ENCODE results near the gene RNF115. TPM values are rescaled to one million over a fixed set of nuclear protein-coding genes. Genes with fewer than 3 reads are reported as not detected.
"Not testable (repeated sequence)": the region's sequence is repeated elsewhere in the genome, so short reads cannot be mapped to it uniquely, and the experiment has no call there.

Gene RNF115
- total RNA-seq, 1 donor from 2014 or later = 15.3 TPM

GRCh38 chr1:145777357-145778145 lies 46.3 kb downstream of the RNF115 start:
- H3K27ac Mint-ChIP-seq (ENCODE audit: unreplicated experiment) = no peak overlapping the region
- peaks cover 16% of the 10 kb centered on the region for H3K79me2 ChIP-seq (ENCODE audit: insufficient read depth, low read length)
- no peak overlapping the region for H3K9ac ChIP-seq (ENCODE audit: low read length)
- H3K4me1 ChIP-seq (ENCODE audit: insufficient read depth, low read length) = peaks cover 4% of the 10 kb centered on the region
- peaks cover 8% of the 10 kb centered on the region for H3K4me1 Mint-ChIP-seq (ENCODE audit: low read depth, unreplicated experiment)
- FAIRE-seq = no peak
- no peak for DNase-seq (ENCODE audit: low read depth)
- no peaks in the 10 kb centered on the region for H3K9me3 ChIP-seq (ENCODE audit: insufficient read depth, low read depth, low read length)
- peaks cover 5% of the 10 kb centered on the region for H3K36me3 Mint-ChIP-seq (ENCODE audit: low read depth, unreplicated experiment)
- no peak overlapping the region for H3K4me2 ChIP-seq (ENCODE audit: low read length)
- no peak overlapping the region for H3K4me3 Mint-ChIP-seq (ENCODE audit: unreplicated experiment)
- H3K4me3 ChIP-seq (ENCODE audit: insufficient read depth, low read depth, low read length) = no peak overlapping the region
- peaks cover 4% of the 10 kb centered on the region for H3K36me3 ChIP-seq (ENCODE audit: insufficient read depth, low read length)
- no peaks in the 10 kb centered on the region for H3K9me3 Mint-ChIP-seq (ENCODE audit: unreplicated experiment)
- no peaks in the 10 kb centered on the region for H3K27me3 ChIP-seq (ENCODE audit: insufficient read depth, low read length)
- no peaks in the 10 kb centered on the region for H4K20me1 ChIP-seq (ENCODE audit: insufficient read depth, low read length)
- H3K27ac ChIP-seq (ENCODE audit: low read depth, low read length) = no peak overlapping the region
- H2AFZ ChIP-seq (ENCODE audit: low read depth, low read length) = no peak overlapping the region
- no peak for TF ChIP-seq CTCF (IDR thresholded peaks at IDR 0.05; ENCODE audit: insufficient read depth, low read depth, low read length)
- no peak for TF ChIP-seq EZH2 (IDR thresholded peaks at IDR 0.05; ENCODE audit: insufficient read depth, low read length)
- H3K27me3 Mint-ChIP-seq (ENCODE audit: low read depth, unreplicated experiment) = no peaks in the 10 kb centered on the region

GRCh38 chr1:145773423-145773822 lies 50.5 kb downstream of the RNF115 start:
- Histone ChIP-seq H3K27me3 (ENCODE audit: insufficient read depth, low read length) (no peaks in the 10 kb centered on the region), H4K20me1 (ENCODE audit: insufficient read depth, low read length) (no peaks in the 10 kb centered on the region), H3K79me2 (ENCODE audit: insufficient read depth, low read length) (peaks cover 7% of the 10 kb centered on the region), H3K4me2 (ENCODE audit: low read length) (no peak overlapping the region), H3K9me3 (ENCODE audit: insufficient read depth, low read depth, low read length) (no peaks in the 10 kb centered on the region), H2AFZ (ENCODE audit: low read depth, low read length) (no peak overlapping the region), H3K9ac (ENCODE audit: low read length) (no peak overlapping the region), H3K4me3 (ENCODE audit: insufficient read depth, low read depth, low read length) (no peak overlapping the region), H3K4me1 (ENCODE audit: insufficient read depth, low read length) (no peaks in the 10 kb centered on the region), H3K27ac (ENCODE audit: low read depth, low read length) (no peak overlapping the region), H3K36me3 (ENCODE audit: insufficient read depth, low read length) (peaks cover 3% of the 10 kb centered on the region)
- DNase-seq (ENCODE audit: low read depth) (no peak), FAIRE-seq (no peak)
- Mint-ChIP-seq H3K4me3 (ENCODE audit: unreplicated experiment) (no peak overlapping the region), H3K27me3 (ENCODE audit: low read depth, unreplicated experiment) (no peaks in the 10 kb centered on the region), H3K9me3 (ENCODE audit: unreplicated experiment) (no peaks in the 10 kb centered on the region), H3K4me1 (ENCODE audit: low read depth, unreplicated experiment) (no peaks in the 10 kb centered on the region), H3K36me3 (ENCODE audit: low read depth, unreplicated experiment) (peaks cover 16% of the 10 kb centered on the region), H3K27ac (ENCODE audit: unreplicated experiment) (no peak overlapping the region)
- no peak for TF ChIP-seq EZH2 (IDR thresholded peaks at IDR 0.05; ENCODE audit: insufficient read depth, low read length)
- no peak for TF ChIP-seq CTCF (IDR thresholded peaks at IDR 0.05; ENCODE audit: insufficient read depth, low read depth, low read length)

- no peaks in the 10 kb centered on the region for H3K79me2 ChIP-seq (ENCODE audit: insufficient read depth, low read length)
- FAIRE-seq (no peak), DNase-seq (ENCODE audit: low read depth) (no peak)
- no peak overlapping the region for H3K4me2 ChIP-seq (ENCODE audit: low read length)
- H3K27ac Mint-ChIP-seq (ENCODE audit: unreplicated experiment) = no peak overlapping the region
- H3K4me3 ChIP-seq (ENCODE audit: insufficient read depth, low read depth, low read length) = no peak overlapping the region
- H3K27me3 ChIP-seq (ENCODE audit: insufficient read depth, low read length) = no peaks in the 10 kb centered on the region
- no peaks in the 10 kb centered on the region for H4K20me1 ChIP-seq (ENCODE audit: insufficient read depth, low read length)
- no peak overlapping the region for H3K4me3 Mint-ChIP-seq (ENCODE audit: unreplicated experiment)
- no peak overlapping the region for H2AFZ ChIP-seq (ENCODE audit: low read depth, low read length)
- H3K4me1 Mint-ChIP-seq (ENCODE audit: low read depth, unreplicated experiment) = no peaks in the 10 kb centered on the region
- no peak overlapping the region for H3K27ac ChIP-seq (ENCODE audit: low read depth, low read length)
- H3K4me1 ChIP-seq (ENCODE audit: insufficient read depth, low read length) = no peaks in the 10 kb centered on the region
- TF ChIP-seq EZH2 (IDR thresholded peaks at IDR 0.05; ENCODE audit: insufficient read depth, low read length) = no peak
- no peak overlapping the region for H3K9ac ChIP-seq (ENCODE audit: low read length)
- no peaks in the 10 kb centered on the region for H3K9me3 Mint-ChIP-seq (ENCODE audit: unreplicated experiment)
- H3K36me3 Mint-ChIP-seq (ENCODE audit: low read depth, unreplicated experiment) = peaks cover 21% of the 10 kb centered on the region
- H3K9me3 ChIP-seq (ENCODE audit: insufficient read depth, low read depth, low read length) = no peaks in the 10 kb centered on the region
- peaks cover 3% of the 10 kb centered on the region for H3K36me3 ChIP-seq (ENCODE audit: insufficient read depth, low read length)
- no peaks in the 10 kb centered on the region for H3K27me3 Mint-ChIP-seq (ENCODE audit: low read depth, unreplicated experiment)
Measured at GRCh38 chr1:145771056-145771455, 52.8 kb downstream of the RNF115 start.

- H4K20me1 ChIP-seq (ENCODE audit: insufficient read depth, low read length); H3K4me3 Mint-ChIP-seq (ENCODE audit: unreplicated experiment); H3K4me1 ChIP-seq (ENCODE audit: insufficient read depth, low read length); H3K36me3 ChIP-seq (ENCODE audit: insufficient read depth, low read length); FAIRE-seq; DNase-seq (ENCODE audit: low read depth); H3K27ac Mint-ChIP-seq (ENCODE audit: unreplicated experiment); H3K9me3 Mint-ChIP-seq (ENCODE audit: unreplicated experiment); H3K9me3 ChIP-seq (ENCODE audit: insufficient read depth, low read depth, low read length); H3K9ac ChIP-seq (ENCODE audit: low read length); H3K4me1 Mint-ChIP-seq (ENCODE audit: low read depth, unreplicated experiment); H2AFZ ChIP-seq (ENCODE audit: low read depth, low read length); H3K4me2 ChIP-seq (ENCODE audit: low read length); H3K27ac ChIP-seq (ENCODE audit: low read depth, low read length); H3K4me3 ChIP-seq (ENCODE audit: insufficient read depth, low read depth, low read length); H3K27me3 Mint-ChIP-seq (ENCODE audit: low read depth, unreplicated experiment); H3K79me2 ChIP-seq (ENCODE audit: insufficient read depth, low read length); H3K27me3 ChIP-seq (ENCODE audit: insufficient read depth, low read length): not testable (repeated sequence)
- H3K36me3 Mint-ChIP-seq (ENCODE audit: low read depth, unreplicated experiment) = peaks cover 26% of the 10 kb centered on the region
Measured at GRCh38 chr1:145768004-145768403, 55.9 kb downstream of the RNF115 start.

Measured in astrocyte (in vitro differentiated cells and primary cell).